ENCODE results near the gene RFX8.

- TF ChIP-seq CTCF (IDR thresholded peaks at IDR 0.05) (no peak), POLR2A (IDR thresholded peaks at IDR 0.05) (no peak), EP300 (IDR thresholded peaks at IDR 0.05) (no peak)
Observed at GRCh38 chr2:101515477-101515876, 40.6 kb upstream of the RFX8 start.

Data from tibial nerve (tissue), 4 donors.